SK-N-SH (cell line): ENCODE results near the gene NOP56. TPM values are rescaled to one million over a fixed set of nuclear protein-coding genes. Genes with fewer than 3 reads are reported as not detected.

Experiments used
- CTCF ChIA-PET: fragments of 300-600, 350-600 bp; formaldehyde crosslinking; extraction: SDS; loops from one replicate; lab custom pipeline; 2021; lab: Yijun Ruan, JAX
- POLR2A ChIA-PET: fragments of 350-600 bp; sonication (Branson Sonifier 250); formaldehyde crosslinking; extraction: SDS; loops from one replicate; lab custom pipeline; 2020; ENCODE audit warnings: antibody characterized with exemption, inconsistent platforms; lab: Yijun Ruan, JAX
- DNase-seq: peaks from one replicate; pipeline ENCODE4 v3.0.0; 2012
- H2AFZ ChIP-seq: fragments of 200-600 bp; sonication (generic); 2 replicates; pipeline ENCODE4 v1.8.1; 2016; ENCODE audit warnings: antibody characterized with exemption, mild to moderate bottlenecking, low read depth
- H3F3A ChIP-seq: fragments of 200-600 bp; sonication (generic); replicated peaks from 2 replicates; pipeline ENCODE3; 2016; ENCODE audit warnings: antibody characterized with exemption, mild to moderate bottlenecking; ENCODE audit not compliant: insufficient read depth
- H3K27ac ChIP-seq, 2 experiments: fragments of 200-500 bp in 1 of 2; fragments of 200-600 bp in 1 of 2; sonication (Bioruptor generic) in 1 of 2; sonication (generic), shearing (Covaris generic) in 1 of 2; 2 replicates each; pipeline versions ENCODE4 v1.5.1 to v1.6.1; 2014 to 2016; ENCODE audit warnings: low read depth in 2 of 2, inconsistent platforms in 1 of 2, low read length in 1 of 2, mild to moderate bottlenecking in 1 of 2, mixed read lengths in 1 of 2
- H3K27me3 ChIP-seq: fragments of 200-600 bp; sonication (generic), shearing (Covaris generic); 2 replicates; pipeline ENCODE4 v1.6.1; 2016; ENCODE audit warnings: mixed run types; ENCODE audit not compliant: insufficient read depth
- H3K36me3 ChIP-seq, 2 experiments: fragments of 200-500 bp in 1 of 2; fragments of 200-600 bp in 1 of 2; sonication (Bioruptor generic) in 1 of 2; sonication (generic) in 1 of 2; replicated peaks in 1 of 2; 2 replicates each; pipeline versions ENCODE3 to v1.5.1; 2014 to 2016; ENCODE audit warnings: low read length in 1 of 2, mild to moderate bottlenecking in 1 of 2; ENCODE audit not compliant: insufficient read depth in 2 of 2, control insufficient read depth in 1 of 2
- H3K4me1 ChIP-seq, 2 experiments: fragments of 200-500 bp in 1 of 2; fragments of 200-600 bp in 1 of 2; sonication (Bioruptor generic) in 1 of 2; sonication (generic), shearing (Covaris generic) in 1 of 2; 2 replicates each; pipeline versions ENCODE4 v1.5.1 to v1.6.1; 2014 to 2016; ENCODE audit warnings: low read depth in 1 of 2, low read length in 1 of 2, mixed run types in 1 of 2; ENCODE audit not compliant: insufficient read depth in 2 of 2, control insufficient read depth in 1 of 2
- H3K4me2 ChIP-seq: fragments of 200-600 bp; sonication (generic), shearing (Covaris generic); 2 replicates; pipeline ENCODE4 v1.6.1; 2017; ENCODE audit warnings: mixed run types
- H3K4me3 ChIP-seq, 2 experiments: fragments of 200-500 bp in 1 of 2; fragments of 200-600 bp in 1 of 2; sonication (Bioruptor generic) in 1 of 2; sonication (generic), shearing (Covaris generic) in 1 of 2; 2 replicates each; pipeline versions ENCODE4 v1.5.1 to v1.8.1; 2014 to 2016; ENCODE audit warnings: low read depth in 2 of 2, inconsistent platforms in 1 of 2, low read length in 1 of 2, mild to moderate bottlenecking in 1 of 2, mixed read lengths in 1 of 2, moderate library complexity in 1 of 2
- H3K79me2 ChIP-seq: fragments of 200-600 bp; sonication (generic); 2 replicates; pipeline ENCODE4 v1.8.1; 2017; ENCODE audit warnings: mild to moderate bottlenecking; ENCODE audit not compliant: insufficient read depth
- H3K9ac ChIP-seq: fragments of 200-600 bp; sonication (generic); 2 replicates; pipeline ENCODE4 v1.6.1; 2017; ENCODE audit warnings: mixed run types
- H3K9me2 ChIP-seq: fragments of 200-600 bp; sonication (generic); 2 replicates; pipeline ENCODE4 v1.6.1; 2017; ENCODE audit warnings: mixed run types
- H3K9me3 ChIP-seq: fragments of 200-600 bp; sonication (generic); 2 replicates; pipeline ENCODE4 v1.6.1; 2017; ENCODE audit warnings: mixed run types, mild to moderate bottlenecking, moderate library complexity
- H4K20me1 ChIP-seq: fragments of 200-600 bp; sonication (generic); 2 replicates; pipeline ENCODE4 v1.6.1; 2017; ENCODE audit warnings: mild to moderate bottlenecking, mixed run types; ENCODE audit not compliant: insufficient read depth
- ELF1 ChIP-seq: IDR thresholded peaks from 2 replicates; pipeline ENCODE4 v1.4.0; 2012
- EP300 ChIP-seq, 2 experiments: IDR thresholded peaks; 2 replicates each; pipeline versions ENCODE4 v1.4.0 to v1.6.1; 2012; ENCODE audit warnings: borderline replicate concordance in 1 of 2, low read depth in 1 of 2, low read length in 1 of 2
- EZH2phosphoT487 ChIP-seq: fragments of 200-600 bp; sonication (generic); IDR thresholded peaks from 2 replicates; pipeline ENCODE4 v1.6.1; 2017; ENCODE audit warnings: low read depth, mixed run types, mild to moderate bottlenecking, antibody characterized with exemption, moderate library complexity, borderline replicate concordance
- FOXJ3 ChIP-seq: sonication (generic); formaldehyde crosslinking; IDR thresholded peaks from 2 replicates; pipeline ENCODE4 v1.5.1; 2020; ENCODE audit warnings: mild to moderate bottlenecking, missing genetic modification reagents
- GABPA ChIP-seq: IDR thresholded peaks from 2 replicates; pipeline ENCODE4 v1.4.0; 2012; ENCODE audit warnings: low read depth, mild to moderate bottlenecking
- JUND ChIP-seq: IDR thresholded peaks from 2 replicates; pipeline ENCODE4 v1.4.0; 2012
- MXI1 ChIP-seq: IDR thresholded peaks from 2 replicates; pipeline ENCODE4 v1.6.1; 2012; ENCODE audit warnings: mild to moderate bottlenecking, low read depth, low read length, improper control_type of control experiment
- POLR2AphosphoS5 ChIP-seq: IDR thresholded peaks from 2 replicates; pipeline ENCODE4 v1.6.1; 2012; ENCODE audit warnings: low read depth, low read length
- RFX5 ChIP-seq: IDR thresholded peaks from 2 replicates; pipeline ENCODE4 v1.6.1; 2012; ENCODE audit warnings: mild to moderate bottlenecking, improper control_type of control experiment, low read length
- SIN3A ChIP-seq: IDR thresholded peaks from 2 replicates; pipeline ENCODE4 v1.6.1; 2012; ENCODE audit warnings: low read depth, mild to moderate bottlenecking, low read length, moderate library complexity, borderline replicate concordance
- SMC3 ChIP-seq: IDR thresholded peaks from 2 replicates; pipeline ENCODE4 v1.6.1; 2012; ENCODE audit warnings: low read depth, low read length, improper control_type of control experiment
- TEAD4 ChIP-seq: IDR thresholded peaks from 2 replicates; pipeline ENCODE4 v1.4.0; 2012; ENCODE audit warnings: mild to moderate bottlenecking, borderline replicate concordance; ENCODE audit not compliant: insufficient read depth
- YY1 ChIP-seq: IDR thresholded peaks from 2 replicates; pipeline ENCODE4 v1.4.0; 2012; ENCODE audit warnings: low read depth, mild to moderate bottlenecking
- WGBS: methylation state at CpG from one replicate; pipeline ENCODE4 v1.1.6; 2017; ENCODE audit warnings: low lambda C conversion rate; 5-methylcytosine and 5-hydroxymethylcytosine counted together
- polyA plus RNA-seq, 3 experiments: library from polyadenylated mRNA; depleted of rRNA; stranded (reverse); fragments of >200 nt; gene quantifications; 2 replicates each; pipeline ENCODE4 v1.2.3, GENCODE V29; 2012
- TF ChIP-seq, protein P1 (sequence below): IDR thresholded peaks from 2 replicates; pipeline ENCODE4 v1.4.0; 2012; ENCODE audit warnings: low read depth, borderline replicate concordance
- TF ChIP-seq, protein P2 (sequence below): fragments of 150-350 bp; IDR thresholded peaks from 2 replicates; pipeline ENCODE4 v1.6.1; 2017; ENCODE audit warnings: antibody characterized with exemption, low read length, low read depth, borderline replicate concordance
- TF ChIP-seq, protein P3 (sequence below): IDR thresholded peaks from 2 replicates; pipeline ENCODE4; 2012
- TF ChIP-seq, protein P4 (sequence below): IDR thresholded peaks from 2 replicates; pipeline ENCODE4 v1.6.1; 2012; ENCODE audit warnings: mild to moderate bottlenecking, low read depth, low read length, moderate library complexity
- TF ChIP-seq, protein P5 (sequence below): IDR thresholded peaks from 2 replicates; pipeline ENCODE4 v1.4.0; 2012; ENCODE audit warnings: low read depth, borderline replicate concordance
- TF ChIP-seq, protein P6 (sequence below): fragments of 200-600 bp; sonication (generic); IDR thresholded peaks from 2 replicates; pipeline ENCODE4 v1.6.1; 2017; ENCODE audit warnings: antibody characterized with exemption, mild to moderate bottlenecking, moderate library complexity

Gene NOP56
- polyA plus RNA-seq, 1 of the 3 experiments (the other 2 are of a cell fraction), result 158 TPM

DNA sequence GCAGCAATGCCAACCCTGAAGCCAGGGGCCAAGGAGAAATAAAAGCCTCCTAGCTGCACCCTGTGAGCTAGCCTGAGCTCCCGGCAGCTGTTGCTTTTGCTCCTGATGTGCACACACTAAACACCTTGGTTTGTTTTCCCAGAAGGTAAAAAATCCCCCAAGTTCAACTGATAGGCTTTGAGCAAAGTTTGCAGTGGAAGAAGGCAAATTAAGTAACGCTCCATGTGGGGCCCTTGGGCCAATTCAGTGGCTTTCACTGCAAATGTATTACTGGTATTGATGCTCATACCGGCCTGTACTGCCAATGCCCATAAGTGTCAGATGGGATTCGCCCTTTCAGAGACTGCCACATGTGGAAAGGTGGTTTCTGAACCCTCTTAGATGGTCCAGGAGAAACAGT is 21.0 kb downstream of the NOP56 start:
- CTCF ChIA-PET, result interaction anchor here (0.8 to 2.8 kb wide), 7 partner anchors 14 to 327 kb away, joined by 3 to 16 read pairs (median 4); no protein-coding TSS in a partner anchor
- no peak for DNase-seq
- 57% methylated on average over 3 of the region's 4 CpGs for WGBS
- H3F3A ChIP-seq, result no peaks in the 10 kb centered on the region
- no peaks in the 10 kb centered on the region for H3K79me2 ChIP-seq
- no peaks in the 10 kb centered on the region for H4K20me1 ChIP-seq
- H3K27me3 ChIP-seq, result no peaks in the 10 kb centered on the region
- no peaks in the 10 kb centered on the region for H3K9me3 ChIP-seq
- no peaks in the 10 kb centered on the region for H3K4me1 ChIP-seq
- no peak overlapping the region for H3K4me2 ChIP-seq
- TF ChIP-seq TEAD4, result no peak
- TF ChIP-seq, protein P1, sequence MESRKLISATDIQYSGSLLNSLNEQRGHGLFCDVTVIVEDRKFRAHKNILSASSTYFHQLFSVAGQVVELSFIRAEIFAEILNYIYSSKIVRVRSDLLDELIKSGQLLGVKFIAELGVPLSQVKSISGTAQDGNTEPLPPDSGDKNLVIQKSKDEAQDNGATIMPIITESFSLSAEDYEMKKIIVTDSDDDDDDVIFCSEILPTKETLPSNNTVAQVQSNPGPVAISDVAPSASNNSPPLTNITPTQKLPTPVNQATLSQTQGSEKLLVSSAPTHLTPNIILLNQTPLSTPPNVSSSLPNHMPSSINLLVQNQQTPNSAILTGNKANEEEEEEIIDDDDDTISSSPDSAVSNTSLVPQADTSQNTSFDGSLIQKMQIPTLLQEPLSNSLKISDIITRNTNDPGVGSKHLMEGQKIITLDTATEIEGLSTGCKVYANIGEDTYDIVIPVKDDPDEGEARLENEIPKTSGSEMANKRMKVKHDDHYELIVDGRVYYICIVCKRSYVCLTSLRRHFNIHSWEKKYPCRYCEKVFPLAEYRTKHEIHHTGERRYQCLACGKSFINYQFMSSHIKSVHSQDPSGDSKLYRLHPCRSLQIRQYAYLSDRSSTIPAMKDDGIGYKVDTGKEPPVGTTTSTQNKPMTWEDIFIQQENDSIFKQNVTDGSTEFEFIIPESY, result no peak
- no peak for TF ChIP-seq RFX5
- TF ChIP-seq EP300 (IDR thresholded peaks at IDR 0.05; ENCODE audit: borderline replicate concordance in 1 of 2, low read depth in 1 of 2, low read length in 1 of 2), result no peak
- TF ChIP-seq SMC3, result no peak
- no peak for TF ChIP-seq GABPA
- TF ChIP-seq POLR2AphosphoS5, result no peak
- no peak for TF ChIP-seq JUND
- TF ChIP-seq FOXJ3 (CRISPR knock-in tag), result no peak
- TF ChIP-seq, protein P2, sequence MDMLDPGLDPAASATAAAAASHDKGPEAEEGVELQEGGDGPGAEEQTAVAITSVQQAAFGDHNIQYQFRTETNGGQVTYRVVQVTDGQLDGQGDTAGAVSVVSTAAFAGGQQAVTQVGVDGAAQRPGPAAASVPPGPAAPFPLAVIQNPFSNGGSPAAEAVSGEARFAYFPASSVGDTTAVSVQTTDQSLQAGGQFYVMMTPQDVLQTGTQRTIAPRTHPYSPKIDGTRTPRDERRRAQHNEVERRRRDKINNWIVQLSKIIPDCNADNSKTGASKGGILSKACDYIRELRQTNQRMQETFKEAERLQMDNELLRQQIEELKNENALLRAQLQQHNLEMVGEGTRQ, result no peak
- no peak for TF ChIP-seq EZH2phosphoT487
- TF ChIP-seq, protein P3, sequence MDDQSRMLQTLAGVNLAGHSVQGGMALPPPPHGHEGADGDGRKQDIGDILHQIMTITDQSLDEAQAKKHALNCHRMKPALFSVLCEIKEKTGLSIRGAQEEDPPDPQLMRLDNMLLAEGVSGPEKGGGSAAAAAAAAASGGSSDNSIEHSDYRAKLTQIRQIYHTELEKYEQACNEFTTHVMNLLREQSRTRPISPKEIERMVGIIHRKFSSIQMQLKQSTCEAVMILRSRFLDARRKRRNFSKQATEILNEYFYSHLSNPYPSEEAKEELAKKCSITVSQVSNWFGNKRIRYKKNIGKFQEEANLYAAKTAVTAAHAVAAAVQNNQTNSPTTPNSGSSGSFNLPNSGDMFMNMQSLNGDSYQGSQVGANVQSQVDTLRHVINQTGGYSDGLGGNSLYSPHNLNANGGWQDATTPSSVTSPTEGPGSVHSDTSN, result no peak
- TF ChIP-seq, protein P4, sequence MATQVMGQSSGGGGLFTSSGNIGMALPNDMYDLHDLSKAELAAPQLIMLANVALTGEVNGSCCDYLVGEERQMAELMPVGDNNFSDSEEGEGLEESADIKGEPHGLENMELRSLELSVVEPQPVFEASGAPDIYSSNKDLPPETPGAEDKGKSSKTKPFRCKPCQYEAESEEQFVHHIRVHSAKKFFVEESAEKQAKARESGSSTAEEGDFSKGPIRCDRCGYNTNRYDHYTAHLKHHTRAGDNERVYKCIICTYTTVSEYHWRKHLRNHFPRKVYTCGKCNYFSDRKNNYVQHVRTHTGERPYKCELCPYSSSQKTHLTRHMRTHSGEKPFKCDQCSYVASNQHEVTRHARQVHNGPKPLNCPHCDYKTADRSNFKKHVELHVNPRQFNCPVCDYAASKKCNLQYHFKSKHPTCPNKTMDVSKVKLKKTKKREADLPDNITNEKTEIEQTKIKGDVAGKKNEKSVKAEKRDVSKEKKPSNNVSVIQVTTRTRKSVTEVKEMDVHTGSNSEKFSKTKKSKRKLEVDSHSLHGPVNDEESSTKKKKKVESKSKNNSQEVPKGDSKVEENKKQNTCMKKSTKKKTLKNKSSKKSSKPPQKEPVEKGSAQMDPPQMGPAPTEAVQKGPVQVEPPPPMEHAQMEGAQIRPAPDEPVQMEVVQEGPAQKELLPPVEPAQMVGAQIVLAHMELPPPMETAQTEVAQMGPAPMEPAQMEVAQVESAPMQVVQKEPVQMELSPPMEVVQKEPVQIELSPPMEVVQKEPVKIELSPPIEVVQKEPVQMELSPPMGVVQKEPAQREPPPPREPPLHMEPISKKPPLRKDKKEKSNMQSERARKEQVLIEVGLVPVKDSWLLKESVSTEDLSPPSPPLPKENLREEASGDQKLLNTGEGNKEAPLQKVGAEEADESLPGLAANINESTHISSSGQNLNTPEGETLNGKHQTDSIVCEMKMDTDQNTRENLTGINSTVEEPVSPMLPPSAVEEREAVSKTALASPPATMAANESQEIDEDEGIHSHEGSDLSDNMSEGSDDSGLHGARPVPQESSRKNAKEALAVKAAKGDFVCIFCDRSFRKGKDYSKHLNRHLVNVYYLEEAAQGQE, result no peak
- TF ChIP-seq SIN3A, result no peak
- TF ChIP-seq, protein P5, sequence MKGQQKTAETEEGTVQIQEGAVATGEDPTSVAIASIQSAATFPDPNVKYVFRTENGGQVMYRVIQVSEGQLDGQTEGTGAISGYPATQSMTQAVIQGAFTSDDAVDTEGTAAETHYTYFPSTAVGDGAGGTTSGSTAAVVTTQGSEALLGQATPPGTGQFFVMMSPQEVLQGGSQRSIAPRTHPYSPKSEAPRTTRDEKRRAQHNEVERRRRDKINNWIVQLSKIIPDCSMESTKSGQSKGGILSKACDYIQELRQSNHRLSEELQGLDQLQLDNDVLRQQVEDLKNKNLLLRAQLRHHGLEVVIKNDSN, result no peak
- TF ChIP-seq MXI1, result no peak
- TF ChIP-seq, protein P6, sequence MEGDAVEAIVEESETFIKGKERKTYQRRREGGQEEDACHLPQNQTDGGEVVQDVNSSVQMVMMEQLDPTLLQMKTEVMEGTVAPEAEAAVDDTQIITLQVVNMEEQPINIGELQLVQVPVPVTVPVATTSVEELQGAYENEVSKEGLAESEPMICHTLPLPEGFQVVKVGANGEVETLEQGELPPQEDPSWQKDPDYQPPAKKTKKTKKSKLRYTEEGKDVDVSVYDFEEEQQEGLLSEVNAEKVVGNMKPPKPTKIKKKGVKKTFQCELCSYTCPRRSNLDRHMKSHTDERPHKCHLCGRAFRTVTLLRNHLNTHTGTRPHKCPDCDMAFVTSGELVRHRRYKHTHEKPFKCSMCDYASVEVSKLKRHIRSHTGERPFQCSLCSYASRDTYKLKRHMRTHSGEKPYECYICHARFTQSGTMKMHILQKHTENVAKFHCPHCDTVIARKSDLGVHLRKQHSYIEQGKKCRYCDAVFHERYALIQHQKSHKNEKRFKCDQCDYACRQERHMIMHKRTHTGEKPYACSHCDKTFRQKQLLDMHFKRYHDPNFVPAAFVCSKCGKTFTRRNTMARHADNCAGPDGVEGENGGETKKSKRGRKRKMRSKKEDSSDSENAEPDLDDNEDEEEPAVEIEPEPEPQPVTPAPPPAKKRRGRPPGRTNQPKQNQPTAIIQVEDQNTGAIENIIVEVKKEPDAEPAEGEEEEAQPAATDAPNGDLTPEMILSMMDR, result no peak
- no peak for TF ChIP-seq YY1
- TF ChIP-seq ELF1, result no peak
- no peak overlapping the region for H3K4me3 ChIP-seq
- H3K27ac ChIP-seq, result no peak overlapping the region
- no peaks in the 10 kb centered on the region for H3K9me2 ChIP-seq
- H3K9ac ChIP-seq, result no peak overlapping the region
- POLR2A ChIA-PET, result no interaction called here
- H3K36me3 ChIP-seq, result no peaks in the 10 kb centered on the region
- H2AFZ ChIP-seq, result no peak overlapping the region
